ENCODE measurements around the gene C2orf76.

C2orf76 gene

DNA sequence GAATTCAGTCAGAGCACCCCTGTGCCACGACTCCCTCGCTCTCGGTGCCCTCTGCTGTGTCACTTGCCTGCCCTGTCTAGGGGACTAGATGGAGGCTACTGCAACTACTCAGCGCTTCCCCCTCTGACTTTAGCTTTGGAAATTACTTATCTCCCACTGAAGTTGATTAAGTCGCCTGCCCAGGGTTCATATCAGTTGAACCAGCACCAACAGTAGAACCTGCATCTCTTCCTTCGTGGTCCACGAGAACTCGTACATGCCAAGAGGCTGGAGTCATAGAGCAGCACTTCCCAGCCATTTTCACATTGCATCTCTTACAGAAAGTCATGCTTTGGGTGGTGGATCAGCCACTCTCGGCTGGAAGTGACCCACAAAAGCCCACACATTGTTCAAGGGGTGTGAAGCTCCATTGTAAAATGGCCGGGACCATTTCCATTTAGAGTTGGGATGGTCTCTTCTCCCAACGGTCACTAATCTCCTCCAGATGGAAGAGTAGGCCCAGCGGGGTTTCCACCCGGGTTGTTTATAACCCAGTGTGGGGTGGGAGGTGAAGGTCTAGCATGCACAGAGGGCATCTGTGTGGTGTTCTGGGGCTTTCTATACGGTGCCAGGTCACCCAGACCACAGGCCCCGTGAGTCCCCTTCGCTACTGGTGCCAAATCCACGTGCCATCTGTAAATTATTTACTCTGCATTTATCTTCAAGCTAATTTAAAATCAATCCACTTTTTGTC, 105.0 kb downstream of the C2orf76 start:
- DNase-seq = no peak

DNA sequence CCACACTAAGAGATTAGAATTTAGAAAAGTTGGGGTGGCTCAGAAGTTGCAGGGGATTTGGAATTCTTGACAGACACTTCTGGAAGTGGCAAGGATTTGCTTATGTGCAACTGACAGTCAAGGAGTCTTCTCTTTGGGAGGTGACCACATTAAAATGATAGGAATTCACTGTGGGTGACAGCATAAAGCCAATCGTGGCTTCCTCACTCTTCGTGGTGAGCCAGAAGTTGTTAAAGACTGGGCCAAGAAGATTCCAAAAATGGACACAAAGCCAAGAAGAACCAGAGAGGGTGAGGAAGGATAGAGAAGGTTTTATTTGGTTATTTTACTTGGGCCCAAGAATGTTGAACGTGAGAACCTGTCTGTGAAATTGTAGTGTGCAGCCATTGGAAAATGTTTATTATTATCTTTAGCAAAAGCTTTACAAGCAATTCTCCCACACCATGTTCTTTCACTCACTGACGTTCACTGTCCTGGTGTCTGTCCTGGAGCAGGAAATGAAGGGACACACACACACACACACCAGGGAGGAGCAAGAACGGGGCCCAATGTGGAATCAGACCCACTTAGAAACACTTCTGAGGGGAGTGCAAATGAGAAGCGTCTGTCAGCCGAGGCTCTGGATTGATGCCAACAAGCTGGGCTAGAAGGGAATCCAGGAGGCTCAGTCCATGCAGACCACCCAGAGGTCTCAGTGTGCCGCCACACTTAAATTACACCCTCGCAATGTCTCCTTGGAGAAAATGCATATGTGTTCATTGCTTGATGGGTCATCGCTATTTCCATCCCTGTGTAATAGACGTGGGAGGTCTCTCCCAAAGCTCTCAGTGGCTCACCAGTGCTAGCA, 105.8 kb downstream of the C2orf76 start:
- no peak for DNase-seq

DNA sequence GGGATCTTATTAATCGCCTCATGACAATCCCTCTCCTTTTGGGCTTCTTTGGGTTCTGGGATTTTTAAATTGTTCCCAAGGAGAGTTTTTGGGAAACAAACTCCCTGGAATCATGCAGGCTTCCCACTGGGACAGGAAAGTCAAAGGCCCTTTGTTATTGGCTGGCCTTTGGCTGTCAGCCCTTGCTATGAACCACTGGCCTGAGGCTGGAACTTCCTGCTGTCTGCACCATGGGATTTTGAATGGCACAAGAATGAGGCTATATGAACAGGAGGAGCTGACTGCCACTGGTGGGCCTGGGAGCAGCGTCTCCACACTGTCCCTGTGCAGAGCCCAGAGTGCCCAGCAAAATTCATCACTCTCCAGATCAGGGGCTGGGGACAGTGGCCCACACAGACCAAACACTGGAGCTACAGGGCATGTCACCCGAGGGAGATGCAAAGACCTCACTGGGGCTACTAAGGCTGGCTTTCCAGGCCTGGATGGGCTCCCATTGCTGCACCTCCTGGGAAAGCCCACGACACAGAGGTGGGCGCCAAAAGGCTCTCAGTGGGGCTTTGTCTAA, 107.3 kb downstream of the C2orf76 start:
- DNase-seq = no peak

DNA sequence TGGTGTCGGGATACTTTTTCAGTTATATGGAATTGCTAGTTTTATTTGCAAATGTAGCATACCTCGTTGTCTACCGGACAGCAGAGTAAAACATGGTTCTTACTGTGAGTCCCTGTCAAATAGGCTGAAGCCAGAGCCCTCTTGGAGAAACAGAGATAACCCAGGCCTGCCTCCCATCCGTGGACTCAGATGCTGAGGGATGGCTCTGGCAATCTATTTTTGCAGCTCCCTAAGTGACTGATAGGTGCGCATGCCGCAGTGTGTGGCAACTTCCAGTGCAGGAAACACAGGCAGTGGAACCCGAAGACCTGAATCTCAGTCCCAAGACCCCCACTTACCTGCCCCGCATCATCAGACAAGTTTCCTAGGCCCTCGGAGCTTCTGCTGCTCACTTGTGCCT, 109.4 kb downstream of the C2orf76 start:
- no peak for DNase-seq

DNA sequence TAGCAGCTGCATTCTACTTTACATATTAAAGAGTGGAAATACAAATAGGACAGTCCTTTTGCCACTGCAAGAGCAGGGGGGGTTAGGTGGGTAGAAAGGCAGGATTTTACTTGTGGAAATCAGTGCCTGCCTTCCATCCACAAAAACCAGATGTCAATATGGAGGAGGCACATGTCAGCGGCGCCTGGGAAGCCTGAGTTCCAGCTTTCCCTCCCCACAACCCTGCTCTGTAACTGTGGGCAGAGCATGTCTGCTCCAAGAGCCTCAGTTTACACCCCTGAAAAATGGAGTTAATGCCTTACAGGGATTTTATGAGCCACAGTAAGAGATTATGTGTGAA, 110.1 kb downstream of the C2orf76 start:
- no peak for DNase-seq

DNA sequence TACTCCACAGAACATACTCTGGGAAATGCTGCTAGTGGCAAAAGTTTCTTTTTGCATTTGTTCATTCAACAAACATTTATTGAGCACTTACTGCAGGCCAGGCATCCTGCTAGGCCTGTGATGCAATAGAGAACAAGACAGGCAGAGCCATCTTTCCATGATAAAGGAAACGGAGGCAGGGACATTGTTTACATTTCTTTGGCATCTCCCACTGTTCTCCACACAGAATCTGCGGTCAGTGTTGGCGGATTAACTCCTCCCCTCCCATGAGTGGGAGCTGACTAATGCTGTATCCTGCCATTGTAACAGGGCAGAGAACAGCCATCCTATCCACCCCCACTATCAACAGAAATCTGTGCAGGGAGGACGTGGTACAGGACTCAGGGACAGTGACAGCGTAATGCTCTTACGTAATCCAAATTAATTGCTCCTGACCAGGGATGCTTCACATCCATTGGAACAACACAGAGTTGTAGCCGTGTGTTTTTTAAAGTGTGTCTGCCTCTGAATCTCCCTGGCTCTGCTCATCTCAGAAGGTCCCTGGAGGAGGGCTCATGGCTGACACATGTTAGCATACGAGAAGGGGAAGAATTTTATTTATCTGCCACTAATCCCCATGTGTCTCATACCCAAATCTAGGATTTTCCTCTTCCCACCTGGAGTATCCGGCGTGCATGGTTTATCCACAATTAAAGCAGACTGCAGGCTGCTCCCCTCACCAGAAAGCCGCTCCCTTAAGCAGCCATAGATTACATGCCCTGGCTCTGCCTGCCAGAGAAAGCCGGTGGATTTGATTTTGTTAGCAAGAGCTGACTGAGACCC, 110.7 kb downstream of the C2orf76 start:
- DNase-seq = peak; percentile 96

DNA sequence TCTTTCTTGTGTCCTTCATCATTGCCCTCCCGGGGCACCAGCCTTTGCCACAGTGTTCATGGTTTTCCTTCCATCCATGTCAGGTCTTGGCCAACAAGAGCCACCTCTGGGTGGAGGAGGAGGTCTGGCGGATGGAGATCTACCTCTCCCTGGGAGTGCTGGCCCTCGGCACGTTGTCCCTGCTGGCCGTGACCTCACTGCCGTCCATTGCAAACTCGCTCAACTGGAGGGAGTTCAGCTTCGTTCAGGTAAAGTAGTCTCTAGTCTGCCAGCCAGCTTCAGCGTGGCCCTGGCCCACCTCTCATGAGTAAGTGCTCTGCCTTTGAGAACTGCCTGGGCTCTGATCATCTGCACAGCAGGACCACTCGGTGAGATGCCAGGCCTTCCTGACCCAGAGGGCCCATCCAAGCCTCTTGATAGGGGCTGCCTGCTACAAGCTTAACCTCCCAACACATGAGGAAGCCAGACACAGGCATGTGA, 112.0 kb downstream of the C2orf76 start:
- DNase-seq = no peak

DNA sequence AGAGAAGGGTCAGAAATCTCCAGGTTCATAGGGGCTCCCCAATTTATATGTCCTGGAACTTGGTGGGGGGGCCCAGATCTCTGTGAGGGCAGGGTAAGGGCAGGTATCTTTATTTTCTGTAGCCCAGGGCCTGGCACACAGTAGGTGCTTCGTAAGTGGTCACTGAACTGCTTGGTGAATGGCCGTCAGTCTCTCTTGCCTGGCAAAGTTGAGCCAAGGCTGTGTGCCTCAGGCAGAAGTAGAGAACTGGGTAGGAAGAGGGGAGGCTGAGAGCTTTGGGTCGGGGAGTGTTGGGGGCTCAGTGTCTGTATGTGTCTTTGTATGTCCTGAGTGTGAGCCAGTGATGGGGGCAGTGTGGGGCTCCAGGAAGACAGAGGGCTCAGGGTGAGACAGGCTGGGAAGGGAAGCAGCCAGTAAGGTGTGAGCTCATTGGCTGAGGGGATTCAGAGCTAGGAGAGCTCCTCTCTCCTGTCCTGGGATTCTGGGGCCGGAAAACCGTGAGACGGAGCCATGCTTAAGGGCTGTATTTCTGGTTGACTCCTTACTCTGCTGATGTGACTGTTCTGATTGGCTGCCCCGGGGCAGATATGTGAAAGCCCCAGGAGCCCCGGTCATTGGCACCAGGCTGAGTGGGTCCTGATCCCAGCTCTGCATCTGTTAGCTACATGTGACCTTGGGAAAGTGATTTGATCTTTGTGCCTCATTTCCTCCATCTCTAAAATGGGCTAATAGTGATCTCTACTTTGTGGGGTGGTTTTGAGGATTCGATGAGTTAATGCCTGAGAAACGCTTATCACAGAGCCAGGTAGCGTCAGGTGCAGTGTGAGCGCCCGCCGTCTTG, 112.7 kb downstream of the C2orf76 start:
- no peak for DNase-seq

DNA sequence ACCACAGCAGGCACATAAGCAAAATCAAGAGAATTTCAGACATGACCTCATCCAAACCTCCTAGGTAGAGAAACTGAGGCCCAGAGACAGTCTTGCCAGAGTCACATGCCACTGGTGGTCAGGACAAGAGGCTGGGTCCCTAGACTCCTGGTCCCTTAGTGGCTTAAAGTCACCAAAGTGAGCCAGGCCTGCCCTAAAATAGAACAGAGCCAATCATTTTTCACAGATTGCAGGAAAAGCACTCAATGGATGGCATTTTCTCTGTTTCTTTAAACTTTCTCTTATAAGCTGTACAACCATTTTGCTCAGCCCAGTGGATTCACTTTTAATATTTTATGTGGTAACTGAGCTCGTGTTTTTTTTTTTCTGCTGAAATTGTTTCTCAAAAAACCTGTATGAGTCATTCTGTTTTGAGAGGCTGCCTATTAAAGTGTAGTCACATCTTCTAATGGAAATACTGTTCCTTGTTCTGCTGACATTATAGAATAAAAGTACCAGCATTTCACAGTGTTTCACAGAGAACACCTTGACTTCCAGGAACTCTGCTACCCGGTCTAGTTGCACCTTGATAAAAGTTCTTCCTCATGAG, 113.4 kb downstream of the C2orf76 start:
- DNase-seq = peak; percentile 62
